ENCODE data around the gene MUS81.

The MUS81 gene

DNA sequence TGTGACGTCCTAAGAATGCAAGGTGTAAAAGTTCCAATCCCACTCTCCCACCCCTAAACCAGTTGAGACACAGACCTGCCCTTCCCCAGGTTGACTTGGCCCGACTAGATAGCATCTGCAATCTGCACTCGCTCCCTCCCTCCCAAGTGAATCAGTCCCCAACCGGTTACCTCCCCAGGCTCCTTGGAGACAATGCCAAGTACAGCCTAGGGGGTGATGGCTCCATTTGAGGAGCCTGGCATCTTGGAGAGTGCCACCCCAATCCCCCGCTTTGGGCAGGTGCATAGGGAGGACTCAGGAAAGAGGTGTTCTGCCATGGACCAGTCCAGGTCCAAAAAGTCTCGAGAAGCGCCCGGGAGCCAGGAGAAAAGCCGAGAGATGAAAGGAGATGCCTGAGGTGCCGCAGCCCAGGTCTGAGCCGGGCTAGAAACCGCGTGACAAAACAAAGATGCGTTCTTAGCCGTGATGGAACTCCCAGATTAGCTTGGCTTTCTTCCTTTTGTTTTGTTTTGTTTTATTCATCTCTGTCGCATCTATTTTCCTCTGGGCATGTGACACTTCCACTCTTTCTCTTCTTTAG is 45.2 kb upstream of the MUS81 start:
- H4K20me1 ChIP-seq (ENCODE audit: insufficient read depth, low read length) = 0 out of 2 replicates have a peak, but pooled peaks cover 3% of the 10 kb centered on the region
- H3K27ac ChIP-seq (ENCODE audit: low read length) = no peak overlapping the region
- peaks cover 10% of the 10 kb centered on the region; the same call in 1 of the 2 replicates for H3K79me2 ChIP-seq (ENCODE audit: insufficient read depth, low read length)
- TF ChIP-seq CTCF (IDR thresholded peaks at IDR 0.05; ENCODE audit: borderline replicate concordance, extremely low read depth, low read length, poor library complexity, severe bottlenecking) (no peak), EZH2 (IDR thresholded peaks at IDR 0.05; ENCODE audit: borderline replicate concordance, low read depth, low read length, severe bottlenecking) (no peak)
- ATAC-seq (ENCODE audit: insufficient read depth, low read depth) = no peak
- H3K9ac ChIP-seq (ENCODE audit: low read depth, low read length) = no peak overlapping the region
- H3K4me1 ChIP-seq (ENCODE audit: insufficient read depth, low read length) = peaks cover 19% of the 10 kb centered on the region
- H3K4me3 ChIP-seq (ENCODE audit: low read depth in 1 of 2, low read length in 2 of 2) = no peak overlapping the region
- no peaks in the 10 kb centered on the region for H3K36me3 ChIP-seq (ENCODE audit: insufficient read depth, low read length)
- no peak overlapping the region for H3K4me2 ChIP-seq (ENCODE audit: insufficient read depth, low read length)
- no peaks in the 10 kb centered on the region for H3K9me3 ChIP-seq (ENCODE audit: insufficient read depth, low read length, severe bottlenecking)
- no peak overlapping the region for H2AFZ ChIP-seq (ENCODE audit: low read depth, low read length)
- DNase-seq = no peak
- no peaks in the 10 kb centered on the region for H3K27me3 ChIP-seq (ENCODE audit: insufficient read depth, low read length, poor library complexity)

- TF ChIP-seq CTCF (IDR thresholded peaks at IDR 0.05; ENCODE audit: borderline replicate concordance, extremely low read depth, low read length, poor library complexity, severe bottlenecking) (no peak), EZH2 (IDR thresholded peaks at IDR 0.05; ENCODE audit: borderline replicate concordance, low read depth, low read length, severe bottlenecking) (no peak)
- H3K4me1 ChIP-seq (ENCODE audit: insufficient read depth, low read length) = peaks cover 19% of the 10 kb centered on the region
- H3K9ac ChIP-seq (ENCODE audit: low read depth, low read length) = peak overlapping the region; percentile 79
- peak overlapping the region; percentile 75 for H3K4me2 ChIP-seq (ENCODE audit: insufficient read depth, low read length)
- no peaks in the 10 kb centered on the region for H3K9me3 ChIP-seq (ENCODE audit: insufficient read depth, low read length, severe bottlenecking)
- DNase-seq (no peak), ATAC-seq (ENCODE audit: insufficient read depth, low read depth) (no peak)
- H3K27ac ChIP-seq (ENCODE audit: low read length) = no peak overlapping the region
- H3K4me3 ChIP-seq (ENCODE audit: low read depth in 1 of 2, low read length in 2 of 2) = peak overlapping the region in 1 of 2 experiments; percentile 82; a peak in 2 of 4 replicates
- no peak overlapping the region for H2AFZ ChIP-seq (ENCODE audit: low read depth, low read length)
- H3K36me3 ChIP-seq (ENCODE audit: insufficient read depth, low read length) = no peaks in the 10 kb centered on the region
- no peaks in the 10 kb centered on the region for H4K20me1 ChIP-seq (ENCODE audit: insufficient read depth, low read length)
- H3K27me3 ChIP-seq (ENCODE audit: insufficient read depth, low read length, poor library complexity) = no peaks in the 10 kb centered on the region
- H3K79me2 ChIP-seq (ENCODE audit: insufficient read depth, low read length) = peaks cover 10% of the 10 kb centered on the region; the same call in 1 of the 2 replicates
Measured at GRCh38 chr11:65816696-65817095, 43.5 kb upstream of the MUS81 start.

GRCh38 chr11:65817312-65817834 is 42.9 kb upstream of the MUS81 start:
- Histone ChIP-seq H3K79me2 (ENCODE audit: insufficient read depth, low read length) (peaks cover 10% of the 10 kb centered on the region; the same call in 1 of the 2 replicates), H3K9me3 (ENCODE audit: insufficient read depth, low read length, severe bottlenecking) (no peaks in the 10 kb centered on the region), H3K27me3 (ENCODE audit: insufficient read depth, low read length, poor library complexity) (no peaks in the 10 kb centered on the region), H2AFZ (ENCODE audit: low read depth, low read length) (peak overlapping the region; percentile 95), H3K4me3 (ENCODE audit: low read depth in 1 of 2, low read length in 2 of 2) (peak overlapping the region; percentile 28 to 82), H3K9ac (ENCODE audit: low read depth, low read length) (peak overlapping the region; percentile 79), H4K20me1 (ENCODE audit: insufficient read depth, low read length) (no peaks in the 10 kb centered on the region), H3K4me2 (ENCODE audit: insufficient read depth, low read length) (peak overlapping the region; percentile 75), H3K4me1 (ENCODE audit: insufficient read depth, low read length) (peaks cover 19% of the 10 kb centered on the region), H3K27ac (ENCODE audit: low read length) (peak overlapping the region; percentile 68), H3K36me3 (ENCODE audit: insufficient read depth, low read length) (no peaks in the 10 kb centered on the region)
- ATAC-seq (ENCODE audit: insufficient read depth, low read depth) = no peak
- DNase-seq = no peak
- TF ChIP-seq EZH2 (IDR thresholded peaks at IDR 0.05; ENCODE audit: borderline replicate concordance, low read depth, low read length, severe bottlenecking) = no peak
- no peak for TF ChIP-seq CTCF (IDR thresholded peaks at IDR 0.05; ENCODE audit: borderline replicate concordance, extremely low read depth, low read length, poor library complexity, severe bottlenecking)
